GM12872 (cell line): ENCODE results near the gene PNPLA5.

Experiments
- CTCF ChIP-seq: IDR thresholded peaks from 3 replicates; pipeline ENCODE4 v1.5.1; 2011; ENCODE audit warnings: low read depth, mild to moderate bottlenecking, low read length, moderate library complexity; ENCODE audit not compliant: insufficient read depth

Gene PNPLA5

GRCh38 chr22:43889201-43889859, 2.5 kb downstream of the PNPLA5 start:
- TF ChIP-seq CTCF, result no peak

- no peak for TF ChIP-seq CTCF
Observed at GRCh38 chr22:43888740-43889139, 3.1 kb downstream of the PNPLA5 start.

GRCh38 chr22:43887391-43887790, 4.4 kb downstream of the PNPLA5 start:
- no peak for TF ChIP-seq CTCF

- TF ChIP-seq CTCF, result no peak
Observed at GRCh38 chr22:43886231-43886630, 5.6 kb downstream of the PNPLA5 start.

- TF ChIP-seq CTCF, result no peak
Observed at GRCh38 chr22:43885786-43886185, 6.0 kb downstream of the PNPLA5 start.

- no peak for TF ChIP-seq CTCF
Observed at GRCh38 chr22:43885319-43885671, 6.5 kb downstream of the PNPLA5 start.

GRCh38 chr22:43884600-43885318, 7.1 kb downstream of the PNPLA5 start:
- peak; percentile 94 for TF ChIP-seq CTCF
